ENCODE data around the gene TJP2. TPM values are rescaled to one million over a fixed set of nuclear protein-coding genes. Genes with fewer than 3 reads are reported as not detected.

The TJP2 gene
- total RNA-seq, 3 donors from 2014 or later: 81.1 to 172 (median 124) TPM

- DNase-seq: no peak
- TF ChIP-seq CTCF (IDR thresholded peaks at IDR 0.05): no peak
- Histone ChIP-seq H3K4me3 (no peak overlapping the region), H3K9me3 (no peaks in the 10 kb centered on the region), H3K36me3 (ENCODE audit: low read depth) (no peaks in the 10 kb centered on the region), H3K4me1 (ENCODE audit: low read depth) (no peaks in the 10 kb centered on the region)
- intact Hi-C loops (cut with DNase I, micrococcal nuclease): no loop called here
- no peak for ATAC-seq
These were observed 91.8 kb downstream of the TJP2 start for GRCh38 chr9:69265891-69266290.

GRCh38 chr9:69272212-69272611 is 98.1 kb downstream of the TJP2 start:
- Histone ChIP-seq H3K4me1 (ENCODE audit: low read depth) (no peaks in the 10 kb centered on the region), H3K4me3 (no peak overlapping the region), H3K9me3 (no peaks in the 10 kb centered on the region), H3K36me3 (ENCODE audit: low read depth) (no peaks in the 10 kb centered on the region)
- intact Hi-C loops (cut with DNase I, micrococcal nuclease): no loop called here
- ATAC-seq: no peak
- no peak for DNase-seq
- TF ChIP-seq CTCF (IDR thresholded peaks at IDR 0.05): no peak

GRCh38 chr9:69273161-69273560 is 99.1 kb downstream of the TJP2 start:
- Histone ChIP-seq H3K9me3 (no peaks in the 10 kb centered on the region), H3K4me3 (no peak overlapping the region), H3K36me3 (ENCODE audit: low read depth) (no peaks in the 10 kb centered on the region), H3K4me1 (ENCODE audit: low read depth) (no peaks in the 10 kb centered on the region)
- TF ChIP-seq CTCF (IDR thresholded peaks at IDR 0.05): no peak
- DNase-seq (no peak), ATAC-seq (no peak)
- intact Hi-C loops (cut with DNase I, micrococcal nuclease): no loop called here

- no peak overlapping the region for H3K4me3 ChIP-seq
- ATAC-seq (no peak), DNase-seq (no peak)
- no peaks in the 10 kb centered on the region for H3K4me1 ChIP-seq (ENCODE audit: low read depth)
- intact Hi-C loops (cut with DNase I, micrococcal nuclease): no loop called here
- H3K36me3 ChIP-seq (ENCODE audit: low read depth): no peaks in the 10 kb centered on the region
- no peaks in the 10 kb centered on the region for H3K9me3 ChIP-seq
- TF ChIP-seq CTCF (IDR thresholded peaks at IDR 0.05): no peak
These were observed 102.7 kb downstream of the TJP2 start for GRCh38 chr9:69276775-69277174.

GRCh38 chr9:69279084-69279731 is 105.1 kb downstream of the TJP2 start:
- no peak overlapping the region for H3K4me3 ChIP-seq
- ATAC-seq: no peak
- DNase-seq: no peak
- no peak for TF ChIP-seq CTCF (IDR thresholded peaks at IDR 0.05)
- no peaks in the 10 kb centered on the region for H3K36me3 ChIP-seq (ENCODE audit: low read depth)
- no peaks in the 10 kb centered on the region for H3K9me3 ChIP-seq
- no peaks in the 10 kb centered on the region for H3K4me1 ChIP-seq (ENCODE audit: low read depth)
- intact Hi-C loops (cut with DNase I, micrococcal nuclease): no loop called here

GRCh38 chr9:69279733-69280132 is 105.7 kb downstream of the TJP2 start:
- Histone ChIP-seq H3K4me3 (no peak overlapping the region), H3K9me3 (no peaks in the 10 kb centered on the region), H3K36me3 (ENCODE audit: low read depth) (no peaks in the 10 kb centered on the region), H3K4me1 (ENCODE audit: low read depth) (no peaks in the 10 kb centered on the region)
- no peak for TF ChIP-seq CTCF (IDR thresholded peaks at IDR 0.05)
- intact Hi-C loops (cut with DNase I, micrococcal nuclease): no loop called here
- DNase-seq (no peak), ATAC-seq (no peak)
